SK-N-SH treated with all-trans-retinoic acid at 6 μM for 48 hours (cell line): ENCODE measurements around the gene RPL18A.

Experiments used
- CREB5 ChIP-seq: fragments of 250-450 bp; sonication (Bioruptor Pico); IDR thresholded peaks from 2 replicates; pipeline ENCODE4 v1.5.1; 2020; ENCODE audit warnings: low read depth, mild to moderate bottlenecking, moderate library complexity
- ESRRG ChIP-seq: fragments of 250-450 bp; sonication (Bioruptor Pico); IDR thresholded peaks from 2 replicates; pipeline ENCODE4 v1.6.1; 2021; ENCODE audit warnings: mild to moderate bottlenecking
- GLIS3 ChIP-seq: fragments of 250-450 bp; sonication (Bioruptor Pico); IDR thresholded peaks from 2 replicates; pipeline ENCODE4 v1.5.0; 2020; ENCODE audit warnings: mild to moderate bottlenecking, moderate library complexity
- ZNF565 ChIP-seq: fragments of 450-650 bp; formaldehyde crosslinking; conservative IDR thresholded peaks from 2 replicates; pipeline ENCODE4 v1.5.0; 2020; ENCODE audit warnings: low read depth, mild to moderate bottlenecking, moderate library complexity

GRCh38 chr19:17872251-17873001 lies 12.7 kb downstream of the RPL18A start:
- TF ChIP-seq CREB5 (CRISPR knock-in tag) (no peak), ESRRG (CRISPR knock-in tag) (no peak), ZNF565 (CRISPR knock-in tag) (no peak), GLIS3 (CRISPR knock-in tag) (no peak)
